Activated CD8-positive, alpha-beta memory T cell treated with anti-CD3 and anti-CD28 coated beads, Interleukin-2, amount 50 U/mL, for 24 hours (primary cell): ENCODE data around the gene B4GALT3.

ENCODE experiments used
- DNase-seq: peaks from one replicate; pipeline ENCODE4 v3.0.0-alpha.2; 2020; ENCODE audit errors: extremely low read depth

B4GALT3 gene

GRCh38 chr1:161128591-161129420 lies 48.5 kb downstream of the B4GALT3 start:
- DNase-seq = no peak

GRCh38 chr1:161127649-161128048 lies 49.7 kb downstream of the B4GALT3 start:
- DNase-seq = no peak

GRCh38 chr1:161122967-161123366 lies 54.3 kb downstream of the B4GALT3 start:
- DNase-seq = no peak

- DNase-seq = no peak
These were observed 55.5 kb downstream of the B4GALT3 start for GRCh38 chr1:161121834-161122233.
